Measurements from ENCODE around the gene ATP6V0E1. TPM values are rescaled to one million over a fixed set of nuclear protein-coding genes. Genes with fewer than 3 reads are reported as not detected.

ATP6V0E1 gene
- total and polyA plus RNA-seq, 2 experiments from 2014 or later = 75.9 to 250 TPM

- peak overlapping the region; percentile 88 for H3K27ac Mint-ChIP-seq
- peaks cover 18% of the 10 kb centered on the region for H3K27me3 Mint-ChIP-seq (ENCODE audit: insufficient read depth, low read depth, poor library complexity)
- peak; percentile 37 for DNase-seq (ENCODE audit: low spot score)
- Histone ChIP-seq H3K4me3 (peak overlapping the region; percentile 98), H2AFZ (peak overlapping the region; percentile 97), H3K4me2 (peak overlapping the region; percentile 97), H3K4me1 (ENCODE audit: insufficient read depth) (peaks cover 3% of the 10 kb centered on the region; the same call in 1 of the 2 replicates), H3K36me3 (ENCODE audit: insufficient read depth) (no peaks in the 10 kb centered on the region), H3K79me2 (replicated peaks; ENCODE audit: insufficient read depth) (peaks cover 12% of the 10 kb centered on the region), H3F3A (replicated peaks; ENCODE audit: low read depth) (no peaks in the 10 kb centered on the region), H3K27me3 (ENCODE audit: insufficient read depth) (peaks cover 22% of the 10 kb centered on the region), H4K20me1 (replicated peaks; ENCODE audit: insufficient read depth) (peaks cover 12% of the 10 kb centered on the region; the same call in 1 of the 2 replicates), H3K27ac (ENCODE audit: low read depth) (no peak overlapping the region), H3K9me2 (ENCODE audit: insufficient read depth) (no peaks in the 10 kb centered on the region)
- H3K36me3 Mint-ChIP-seq (ENCODE audit: low read depth) = peaks cover 15% of the 10 kb centered on the region
- TF ChIP-seq, protein P1, sequence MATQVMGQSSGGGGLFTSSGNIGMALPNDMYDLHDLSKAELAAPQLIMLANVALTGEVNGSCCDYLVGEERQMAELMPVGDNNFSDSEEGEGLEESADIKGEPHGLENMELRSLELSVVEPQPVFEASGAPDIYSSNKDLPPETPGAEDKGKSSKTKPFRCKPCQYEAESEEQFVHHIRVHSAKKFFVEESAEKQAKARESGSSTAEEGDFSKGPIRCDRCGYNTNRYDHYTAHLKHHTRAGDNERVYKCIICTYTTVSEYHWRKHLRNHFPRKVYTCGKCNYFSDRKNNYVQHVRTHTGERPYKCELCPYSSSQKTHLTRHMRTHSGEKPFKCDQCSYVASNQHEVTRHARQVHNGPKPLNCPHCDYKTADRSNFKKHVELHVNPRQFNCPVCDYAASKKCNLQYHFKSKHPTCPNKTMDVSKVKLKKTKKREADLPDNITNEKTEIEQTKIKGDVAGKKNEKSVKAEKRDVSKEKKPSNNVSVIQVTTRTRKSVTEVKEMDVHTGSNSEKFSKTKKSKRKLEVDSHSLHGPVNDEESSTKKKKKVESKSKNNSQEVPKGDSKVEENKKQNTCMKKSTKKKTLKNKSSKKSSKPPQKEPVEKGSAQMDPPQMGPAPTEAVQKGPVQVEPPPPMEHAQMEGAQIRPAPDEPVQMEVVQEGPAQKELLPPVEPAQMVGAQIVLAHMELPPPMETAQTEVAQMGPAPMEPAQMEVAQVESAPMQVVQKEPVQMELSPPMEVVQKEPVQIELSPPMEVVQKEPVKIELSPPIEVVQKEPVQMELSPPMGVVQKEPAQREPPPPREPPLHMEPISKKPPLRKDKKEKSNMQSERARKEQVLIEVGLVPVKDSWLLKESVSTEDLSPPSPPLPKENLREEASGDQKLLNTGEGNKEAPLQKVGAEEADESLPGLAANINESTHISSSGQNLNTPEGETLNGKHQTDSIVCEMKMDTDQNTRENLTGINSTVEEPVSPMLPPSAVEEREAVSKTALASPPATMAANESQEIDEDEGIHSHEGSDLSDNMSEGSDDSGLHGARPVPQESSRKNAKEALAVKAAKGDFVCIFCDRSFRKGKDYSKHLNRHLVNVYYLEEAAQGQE (IDR thresholded peaks at IDR 0.05; ENCODE audit: unreplicated experiment) = no peak
- TF ChIP-seq ETS1 (IDR thresholded peaks at IDR 0.05) = no peak
- TF ChIP-seq ZNF462 (CRISPR knock-in tag; IDR thresholded peaks at IDR 0.05) = no peak
- TF ChIP-seq EZH2phosphoT487 (IDR thresholded peaks at IDR 0.05; ENCODE audit: unreplicated experiment) = no peak
- no peak for TF ChIP-seq STAT1 (IDR thresholded peaks at IDR 0.05; ENCODE audit: unreplicated experiment)
- TF ChIP-seq CREB1 (CRISPR knock-in tag; IDR thresholded peaks at IDR 0.05; ENCODE audit: low read depth) = peak; percentile 51; the same call in 1 of the 2 replicates
- H3K9me3 Mint-ChIP-seq = no peaks in the 10 kb centered on the region
- peaks cover 3% of the 10 kb centered on the region; the same call in 2 of the 3 replicates for H3K4me1 Mint-ChIP-seq
- ATAC-seq = no peak
- peak overlapping the region; percentile 96 for H3K4me3 Mint-ChIP-seq
These were observed 23.5 kb upstream of the ATP6V0E1 start for GRCh38 chr5:172959824-172960799.

Data from GM23338 (cell line).